GM23338 (cell line): Measurements from ENCODE around the gene EXOC2. TPM values are rescaled to one million over a fixed set of nuclear protein-coding genes. Genes with fewer than 3 reads are reported as not detected.

Source experiments
- ATAC-seq: fragments of 200-7000 bp; cut with Tn5 transposase; 3 replicates; pipeline ENCODE4 v1.9.1; 2020
- DNase-seq: peaks from one replicate; pipeline ENCODE4 v3.0.0-alpha.2; 2015; ENCODE audit warnings: low spot score
- H2AFZ ChIP-seq: fragments of 200-600 bp; sonication (generic); 2 replicates; pipeline ENCODE4 v1.8.0; 2016; ENCODE audit warnings: antibody characterized with exemption, mild to moderate bottlenecking, moderate library complexity
- H3F3A ChIP-seq: fragments of 200-600 bp; sonication (generic); replicated peaks from 2 replicates; pipeline ENCODE4 v1.8.0; 2017; ENCODE audit warnings: antibody characterized with exemption, mixed run types, low read depth
- H3K27ac ChIP-seq: fragments of 200-600 bp; sonication (generic); 2 replicates; pipeline ENCODE4 v1.6.1; 2016; ENCODE audit warnings: low read depth
- H3K27me3 ChIP-seq: fragments of 200-600 bp; sonication (generic); 2 replicates; pipeline ENCODE4 v1.8.0; 2016; ENCODE audit warnings: mild to moderate bottlenecking, mixed run types, moderate library complexity; ENCODE audit not compliant: insufficient read depth
- H3K36me3 ChIP-seq: fragments of 200-600 bp; sonication (generic); 2 replicates; pipeline ENCODE4 v1.8.0; 2016; ENCODE audit warnings: mild to moderate bottlenecking; ENCODE audit not compliant: insufficient read depth
- H3K4me1 ChIP-seq: fragments of 200-600 bp; sonication (generic); 2 replicates; pipeline ENCODE4 v1.8.0; 2016; ENCODE audit warnings: mild to moderate bottlenecking, moderate library complexity; ENCODE audit not compliant: insufficient read depth
- H3K4me2 ChIP-seq: fragments of 200-600 bp; sonication (generic); 2 replicates; pipeline ENCODE4 v1.7.1; 2017; ENCODE audit warnings: mixed run types
- H3K4me3 ChIP-seq: fragments of 200-600 bp; sonication (generic); 2 replicates; pipeline ENCODE4 v1.6.1; 2016; ENCODE audit warnings: mixed run types
- H3K79me2 ChIP-seq: fragments of 200-600 bp; sonication (generic); replicated peaks from 2 replicates; pipeline ENCODE4 v1.8.0; 2017; ENCODE audit warnings: mild to moderate bottlenecking; ENCODE audit not compliant: insufficient read depth
- H3K9me2 ChIP-seq: fragments of 200-600 bp; sonication (generic); 2 replicates; pipeline ENCODE4 v1.8.0; 2017; ENCODE audit not compliant: insufficient read depth
- H4K20me1 ChIP-seq: fragments of 200-600 bp; sonication (generic); replicated peaks from 2 replicates; pipeline ENCODE4 v1.8.0; 2017; ENCODE audit warnings: mild to moderate bottlenecking; ENCODE audit not compliant: insufficient read depth
- H3K27ac Mint-ChIP-seq: 2 replicates; pipeline ENCODE4 v1.8.0; 2020; ENCODE audit warnings: inconsistent platforms, mild to moderate bottlenecking, moderate library complexity, mixed read lengths
- H3K27me3 Mint-ChIP-seq: 3 replicates; pipeline ENCODE4 v1.8.0; 2022; ENCODE audit warnings: low read depth, mild to moderate bottlenecking, moderate library complexity, mixed read lengths, inconsistent platforms; ENCODE audit not compliant: insufficient read depth, poor library complexity
- H3K36me3 Mint-ChIP-seq: 3 replicates; pipeline ENCODE4 v1.8.0; 2021; ENCODE audit warnings: low read depth, mild to moderate bottlenecking, inconsistent platforms, moderate library complexity, mixed read lengths
- H3K4me1 Mint-ChIP-seq: 3 replicates; pipeline ENCODE4 v1.8.0; 2020; ENCODE audit warnings: mild to moderate bottlenecking, inconsistent platforms, mixed read lengths
- H3K4me3 Mint-ChIP-seq: 3 replicates; pipeline ENCODE4 v1.8.0; 2021; ENCODE audit warnings: moderate library complexity, mild to moderate bottlenecking, inconsistent platforms, mixed read lengths
- H3K9me3 Mint-ChIP-seq: 3 replicates; pipeline ENCODE4 v1.8.0; 2020; ENCODE audit warnings: moderate library complexity, mild to moderate bottlenecking, inconsistent platforms, mixed read lengths
- CTCF ChIP-seq, 2 experiments: fragments of 200-600 bp in 1 of 2; sonication (generic) in 1 of 2; conservative IDR thresholded peaks; 2 replicates each; pipeline versions ENCODE4 v1.5.1 to v1.6.1; 2016 to 2017; ENCODE audit warnings: antibody characterized with exemption in 2 of 2, low read depth in 2 of 2, mild to moderate bottlenecking in 2 of 2, moderate library complexity in 1 of 2
- ETS1 ChIP-seq: IDR thresholded peaks from 2 replicates; pipeline ENCODE4 v1.6.1; 2016; ENCODE audit warnings: antibody characterized with exemption
- EZH2 ChIP-seq: fragments of 200-600 bp; sonication (generic); IDR thresholded peaks from one replicate; pipeline ENCODE4 v1.8.0; 2017; ENCODE audit warnings: antibody characterized with exemption, mild to moderate bottlenecking, low read depth; ENCODE audit not compliant: unreplicated experiment
- NANOG ChIP-seq: IDR thresholded peaks from 2 replicates; pipeline ENCODE4 v1.6.1; 2016; ENCODE audit warnings: antibody characterized with exemption, borderline replicate concordance
- STAT1 ChIP-seq: IDR thresholded peaks from one replicate; pipeline ENCODE4 v1.6.1; 2016; ENCODE audit warnings: antibody characterized with exemption; ENCODE audit not compliant: unreplicated experiment
- ZNF114 ChIP-seq: fragments of 250-450 bp; sonication (Bioruptor Pico); IDR thresholded peaks from 2 replicates; pipeline ENCODE4 v1.5.0; 2020; ENCODE audit warnings: mild to moderate bottlenecking, moderate library complexity
- ZNF331 ChIP-seq: fragments of 250-450 bp; sonication (Bioruptor Pico); IDR thresholded peaks from 2 replicates; pipeline ENCODE4 v1.5.0; 2020; ENCODE audit warnings: low read depth, mild to moderate bottlenecking, moderate library complexity
- ZNF462 ChIP-seq: fragments of 250-450 bp; sonication (Bioruptor Pico); IDR thresholded peaks from 2 replicates; pipeline ENCODE4 v1.5.0; 2020; ENCODE audit warnings: mild to moderate bottlenecking, moderate library complexity
- polyA plus RNA-seq: library from polyadenylated mRNA; unstranded; fragments of >200 nt; fragmentation: Nextera tagmentation; extraction: Ambion mirVana; gene quantifications from 2 replicates; pipeline ENCODE4 v1.2.1, GENCODE V29; 2016
- total RNA-seq: library from RNA; depleted of rRNA; stranded (reverse); fragments of >200 nt; shearing (Covaris generic); gene quantifications from 2 replicates; pipeline ENCODE4 v1.2.3, GENCODE V29; 2014

Gene EXOC2
- total and polyA plus RNA-seq, 2 experiments from 2014 or later = 28.7 to 93.6 TPM

GRCh38 chr6:549906-550305 is 143.0 kb downstream of the EXOC2 start:
- H3K79me2 ChIP-seq = no peaks in the 10 kb centered on the region

More at GRCh38 chr6:549906-550305, 143.0 kb downstream of the EXOC2 start:
- TF ChIP-seq ZNF331 (CRISPR knock-in tag) (no peak), ZNF114 (CRISPR knock-in tag) (no peak), ETS1 (no peak), ZNF462 (CRISPR knock-in tag) (no peak), EZH2 (no peak), NANOG (no peak), CTCF (conservative IDR thresholded peaks at IDR 0.05; ENCODE audit: low read depth in 2 of 2) (no peak), STAT1 (no peak)
- peaks cover 30% of the 10 kb centered on the region for H3K36me3 ChIP-seq
- no peaks in the 10 kb centered on the region; the same call in 1 of the 2 replicates for H3F3A ChIP-seq
- DNase-seq (no peak), ATAC-seq (no peak)
- Mint-ChIP-seq H3K27ac (no peak overlapping the region), H3K27me3 (peaks cover 1% of the 10 kb centered on the region), H3K4me1 (peaks cover 17% of the 10 kb centered on the region), H3K4me3 (no peak overlapping the region), H3K9me3 (no peaks in the 10 kb centered on the region), H3K36me3 (peaks cover 15% of the 10 kb centered on the region; the same call in 1 of the 3 replicates)
- H3K27ac ChIP-seq = peak overlapping the region; percentile 35; the same call in 1 of the 2 replicates
- H3K9me2 ChIP-seq = no peaks in the 10 kb centered on the region
- H3K27me3 ChIP-seq = no peaks in the 10 kb centered on the region
- peaks cover 17% of the 10 kb centered on the region for H3K4me1 ChIP-seq
- H4K20me1 ChIP-seq = no peaks in the 10 kb centered on the region; the same call in none of the 2 replicates
- H2AFZ ChIP-seq = no peak overlapping the region
- H3K4me2 ChIP-seq = no peak overlapping the region
- no peak overlapping the region for H3K4me3 ChIP-seq
